ENCODE results near the gene RAD50. TPM values are rescaled to one million over a fixed set of nuclear protein-coding genes. Genes with fewer than 3 reads are reported as not detected.
"Not testable (repeated sequence)": the region's sequence is repeated elsewhere in the genome, so short reads cannot be mapped to it uniquely, and the experiment has no call there.

Gene RAD50
- 54.7 and 250 TPM in 2 replicates for total RNA-seq (ENCODE audit: low replicate concordance)

DNA sequence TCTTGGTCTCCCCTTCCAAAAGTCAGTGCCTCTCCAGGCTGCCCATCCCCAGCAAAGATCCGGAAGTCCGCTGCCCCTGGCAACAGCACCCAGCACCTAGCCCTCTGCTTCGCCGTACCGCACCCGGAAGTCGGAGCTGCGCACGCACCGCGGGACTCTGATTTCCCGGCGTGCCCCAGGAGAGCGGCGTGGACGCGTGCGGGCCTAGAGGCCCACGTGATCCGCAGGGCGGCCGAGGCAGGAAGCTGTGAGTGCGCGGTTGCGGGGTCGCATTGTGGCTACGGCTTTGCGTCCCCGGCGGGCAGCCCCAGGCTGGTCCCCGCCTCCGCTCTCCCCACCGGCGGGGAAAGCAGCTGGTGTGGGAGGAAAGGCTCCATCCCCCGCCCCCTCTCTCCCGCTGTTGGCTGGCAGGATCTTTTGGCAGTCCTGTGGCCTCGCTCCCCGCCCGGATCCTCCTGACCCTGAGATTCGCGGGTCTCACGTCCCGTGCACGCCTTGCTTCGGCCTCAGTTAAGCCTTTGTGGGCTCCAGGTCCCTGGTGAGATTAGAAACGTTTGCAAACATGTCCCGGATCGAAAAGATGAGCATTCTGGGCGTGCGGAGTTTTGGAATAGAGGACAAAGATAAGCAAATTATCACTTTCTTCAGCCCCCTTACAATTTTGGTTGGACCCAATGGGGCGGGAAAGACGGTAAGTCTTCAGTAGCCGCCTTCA, at the start of gene RAD50:
Gene RAD50, plus strand, starts transcription at position 215 of the 715 bp plus-strand sequence. Its CDS starts 348 bp downstream, at position 563.
- peak within 1 kb of the TSS; percentile 85 for H3K4me3 ChIP-seq (ENCODE audit: low read depth, low read length)
- TF ChIP-seq, protein P1, sequence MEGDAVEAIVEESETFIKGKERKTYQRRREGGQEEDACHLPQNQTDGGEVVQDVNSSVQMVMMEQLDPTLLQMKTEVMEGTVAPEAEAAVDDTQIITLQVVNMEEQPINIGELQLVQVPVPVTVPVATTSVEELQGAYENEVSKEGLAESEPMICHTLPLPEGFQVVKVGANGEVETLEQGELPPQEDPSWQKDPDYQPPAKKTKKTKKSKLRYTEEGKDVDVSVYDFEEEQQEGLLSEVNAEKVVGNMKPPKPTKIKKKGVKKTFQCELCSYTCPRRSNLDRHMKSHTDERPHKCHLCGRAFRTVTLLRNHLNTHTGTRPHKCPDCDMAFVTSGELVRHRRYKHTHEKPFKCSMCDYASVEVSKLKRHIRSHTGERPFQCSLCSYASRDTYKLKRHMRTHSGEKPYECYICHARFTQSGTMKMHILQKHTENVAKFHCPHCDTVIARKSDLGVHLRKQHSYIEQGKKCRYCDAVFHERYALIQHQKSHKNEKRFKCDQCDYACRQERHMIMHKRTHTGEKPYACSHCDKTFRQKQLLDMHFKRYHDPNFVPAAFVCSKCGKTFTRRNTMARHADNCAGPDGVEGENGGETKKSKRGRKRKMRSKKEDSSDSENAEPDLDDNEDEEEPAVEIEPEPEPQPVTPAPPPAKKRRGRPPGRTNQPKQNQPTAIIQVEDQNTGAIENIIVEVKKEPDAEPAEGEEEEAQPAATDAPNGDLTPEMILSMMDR (IDR thresholded peaks at IDR 0.05; ENCODE audit: insufficient read depth, low read length), result no peak
- peak; percentile 91 for DNase-seq (ENCODE audit: low read depth)

DNA sequence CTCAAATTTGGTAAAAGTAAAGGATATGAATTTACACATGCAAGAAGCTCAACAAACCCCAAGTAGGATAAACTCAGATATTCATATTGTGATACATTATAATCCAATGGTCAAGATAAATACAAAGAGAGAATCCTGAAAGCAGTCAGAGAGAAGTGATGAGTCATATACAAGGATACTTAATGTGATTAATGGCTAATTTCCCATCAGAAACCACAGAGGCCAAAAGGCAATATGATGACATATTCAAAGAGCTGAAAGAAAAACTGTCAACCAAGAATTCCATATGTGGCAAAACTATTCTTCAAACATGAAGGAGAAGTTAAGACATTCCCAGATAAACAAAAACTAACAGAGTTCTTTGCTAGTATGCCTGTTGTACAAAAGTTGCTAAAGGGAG, 46.7 kb upstream of the RAD50 start:
- TF ChIP-seq, protein P1 (IDR thresholded peaks at IDR 0.05; ENCODE audit: insufficient read depth, low read length), result no peak
- peak; percentile 89 for DNase-seq (ENCODE audit: low read depth)
- no peak overlapping the region for H3K4me3 ChIP-seq (ENCODE audit: low read depth, low read length)

DNA sequence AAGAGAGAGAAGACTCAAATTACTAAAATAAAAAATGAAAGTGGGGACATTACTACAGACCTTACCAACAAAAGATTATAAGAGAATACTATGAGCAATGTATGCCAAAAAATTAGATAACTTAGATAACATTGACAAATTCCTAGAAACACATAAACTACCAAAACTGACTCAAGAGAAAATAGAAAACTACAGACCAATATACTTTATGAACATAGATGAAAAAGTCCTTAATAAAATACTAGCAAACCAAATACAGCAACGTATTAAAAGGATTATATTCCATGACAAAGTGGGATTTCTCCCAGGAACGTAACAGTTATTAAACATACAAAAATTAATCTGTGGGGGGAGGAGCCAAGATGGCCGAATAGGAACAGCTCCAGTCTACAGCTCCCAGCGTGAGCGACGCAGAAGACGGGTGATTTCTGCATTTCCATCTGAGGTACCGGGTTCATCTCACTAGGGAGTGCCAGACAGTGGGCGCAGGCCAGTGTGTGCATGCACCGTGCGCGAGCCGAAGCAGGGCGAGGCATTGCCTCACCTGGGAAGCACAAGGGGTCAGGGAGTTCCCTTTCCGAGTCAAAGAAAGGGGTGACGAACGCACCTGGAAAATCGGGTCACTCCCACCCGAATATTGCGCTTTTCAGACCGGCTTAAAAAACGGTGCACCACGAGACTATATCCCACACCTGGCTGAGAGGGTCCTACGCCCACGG, 43.0 kb upstream of the RAD50 start:
- H3K4me3 ChIP-seq (ENCODE audit: low read depth, low read length); DNase-seq (ENCODE audit: low read depth): not testable (repeated sequence)

DNA sequence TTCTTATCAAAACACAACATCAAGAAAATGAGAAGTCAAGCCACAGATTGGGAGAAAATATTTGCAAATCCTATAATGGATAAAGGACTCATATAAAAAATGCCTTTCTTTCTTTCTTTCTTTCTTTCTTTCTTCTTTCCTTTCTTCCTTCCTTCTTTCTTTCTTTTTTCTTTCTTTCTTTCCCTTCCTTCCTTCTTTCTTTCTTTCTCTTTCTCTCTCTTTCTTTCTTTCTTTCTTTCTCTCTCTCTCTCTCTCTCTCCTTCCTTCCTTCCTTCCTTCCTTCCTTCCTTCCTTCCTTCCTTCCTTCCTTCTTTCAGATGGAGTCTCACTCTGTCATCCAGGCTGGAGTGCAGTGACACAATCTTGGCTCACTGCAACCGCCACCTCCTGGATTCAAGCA, 34.7 kb upstream of the RAD50 start:
- DNase-seq (ENCODE audit: low read depth); H3K4me3 ChIP-seq (ENCODE audit: low read depth, low read length): not testable (repeated sequence)

DNA sequence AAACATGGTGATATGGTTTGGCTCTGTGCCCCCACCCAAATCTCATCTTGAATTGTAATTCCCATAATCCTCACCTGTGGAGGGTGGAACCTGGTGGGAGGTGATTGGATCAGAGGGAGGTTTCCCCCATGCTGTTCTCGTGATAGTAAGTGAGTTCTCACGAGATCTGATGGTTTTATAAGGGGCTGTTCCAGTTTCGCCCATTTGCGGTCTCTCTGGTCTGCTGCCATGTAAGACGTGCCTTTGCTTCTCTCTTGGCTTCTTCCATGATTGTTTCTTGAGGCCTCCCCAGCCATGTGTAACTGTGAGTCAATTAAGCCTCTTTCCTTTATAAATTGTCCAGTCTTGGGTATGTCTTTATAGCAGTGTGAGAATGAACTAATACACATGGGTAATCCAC, 31.9 kb upstream of the RAD50 start:
- not testable (repeated sequence) for H3K4me3 ChIP-seq (ENCODE audit: low read depth, low read length); DNase-seq (ENCODE audit: low read depth)

DNA sequence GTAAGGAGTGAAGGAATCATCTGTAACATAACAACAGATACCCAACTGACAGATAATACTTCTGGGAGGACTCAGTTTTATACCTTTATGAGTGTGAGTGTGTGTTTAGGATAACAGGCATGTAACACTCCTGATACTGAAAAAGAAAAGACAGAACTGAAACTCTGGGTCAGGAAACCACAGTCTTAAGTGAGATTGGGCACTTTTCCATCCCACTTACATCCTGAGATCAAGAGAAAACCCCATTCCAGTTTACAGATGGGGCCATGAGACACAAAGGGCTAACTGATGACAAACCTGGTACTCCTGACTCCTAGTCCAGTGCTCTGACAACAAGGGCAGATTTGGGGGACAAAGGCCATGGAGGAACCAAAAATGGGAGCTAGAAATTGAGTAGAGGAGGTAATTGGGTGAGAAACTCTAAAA, 31.5 kb upstream of the RAD50 start:
- no peak overlapping the region for H3K4me3 ChIP-seq (ENCODE audit: low read depth, low read length)
- no peak for DNase-seq (ENCODE audit: low read depth)
- TF ChIP-seq, protein P1 (IDR thresholded peaks at IDR 0.05; ENCODE audit: insufficient read depth, low read length), result no peak

DNA sequence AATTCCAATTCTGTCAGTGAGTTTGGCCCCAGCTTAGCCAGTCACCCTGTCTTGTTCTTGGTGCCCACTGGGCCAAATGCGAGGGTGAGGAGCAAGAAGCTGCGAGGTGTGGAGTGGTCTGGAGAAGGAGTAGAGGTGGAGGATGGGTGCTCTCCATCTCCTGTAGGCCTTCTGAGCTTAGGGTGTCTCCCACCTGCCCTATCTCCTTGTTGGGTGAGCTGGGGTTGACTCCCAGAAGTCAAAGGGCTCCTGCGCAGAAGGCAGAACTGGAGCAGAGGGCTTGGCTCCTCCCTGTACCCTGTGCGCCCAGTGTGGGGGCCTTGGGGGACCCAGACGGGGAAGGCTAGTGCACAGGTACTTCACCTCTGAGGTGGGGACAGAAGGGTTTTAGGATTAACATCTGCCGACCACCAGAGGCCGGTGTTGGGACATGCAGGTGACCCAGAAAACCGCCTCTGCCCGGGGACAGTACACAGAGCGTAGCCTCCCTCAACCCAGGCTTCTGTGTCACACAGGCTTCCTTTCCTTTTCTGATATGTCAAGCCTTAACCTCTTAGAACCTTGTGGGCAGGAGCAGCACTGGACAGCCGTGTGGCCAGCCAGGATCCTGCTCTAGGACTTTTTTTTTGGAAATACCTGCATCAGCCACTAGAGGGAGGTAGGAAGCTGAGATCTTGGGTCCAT, 30.3 kb upstream of the RAD50 start:
- TF ChIP-seq, protein P1 (IDR thresholded peaks at IDR 0.05; ENCODE audit: insufficient read depth, low read length), result peak; percentile 83
- peak; percentile 64 for DNase-seq (ENCODE audit: low read depth)
- no peak overlapping the region for H3K4me3 ChIP-seq (ENCODE audit: low read depth, low read length)

DNA sequence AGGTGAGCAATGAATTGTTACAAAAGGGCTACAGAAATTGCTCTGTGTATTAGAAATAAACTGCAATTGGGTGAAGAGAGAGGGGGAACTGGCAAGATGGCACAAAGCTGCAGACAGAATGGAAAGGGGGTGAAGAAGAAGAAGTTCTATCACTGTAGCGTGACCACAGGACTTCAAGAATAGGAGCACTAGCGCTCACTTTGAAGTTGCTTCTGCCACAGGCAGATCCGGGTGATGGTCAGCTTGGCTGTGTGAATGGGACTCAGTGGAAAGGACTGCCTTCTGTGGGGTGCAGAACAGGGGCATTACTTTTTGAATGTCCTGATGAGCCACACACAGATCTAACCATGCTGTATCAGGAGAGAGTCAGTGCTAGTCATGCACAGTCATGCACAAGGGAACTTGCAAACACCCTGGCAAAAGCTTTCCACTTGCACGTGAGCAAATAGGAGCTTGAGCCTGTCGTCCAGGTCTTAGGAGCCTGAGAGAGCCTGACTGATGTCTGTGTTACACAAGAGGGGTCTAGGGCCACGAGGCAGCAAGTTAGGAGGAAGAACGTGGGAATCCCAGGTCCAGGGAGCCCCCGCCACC, 29.7 kb upstream of the RAD50 start:
- H3K4me3 ChIP-seq (ENCODE audit: low read depth, low read length), result no peak overlapping the region
- no peak for DNase-seq (ENCODE audit: low read depth)
- TF ChIP-seq, protein P1 (IDR thresholded peaks at IDR 0.05; ENCODE audit: insufficient read depth, low read length), result no peak

All from fibroblast of the aortic adventitia (primary cell).